HCT116 (cell line): ENCODE data around the gene TMEM181. TPM values are rescaled to one million over a fixed set of nuclear protein-coding genes. Genes with fewer than 3 reads are reported as not detected.

Experiments used
- CEBPB ChIP-seq: IDR thresholded peaks from 2 replicates; pipeline ENCODE4 v1.6.1; 2012; ENCODE audit warnings: low read depth
- ELF1 ChIP-seq: IDR thresholded peaks from 2 replicates; pipeline ENCODE4 v1.6.1; 2012; ENCODE audit warnings: low read depth, borderline replicate concordance
- JUND ChIP-seq: IDR thresholded peaks from 2 replicates; pipeline ENCODE4 v1.6.1; 2012
- POLR2A ChIP-seq: IDR thresholded peaks from 2 replicates; pipeline ENCODE4 v1.7.0; 2011; ENCODE audit warnings: borderline replicate concordance; ENCODE audit not compliant: insufficient read depth, insufficient read length; ENCODE audit errors: extremely low read depth
- POLR2AphosphoS5 ChIP-seq: IDR thresholded peaks from 2 replicates; pipeline ENCODE4 v1.6.1; 2011; ENCODE audit warnings: mild to moderate bottlenecking, low read depth, low read length, moderate library complexity
- RAD21 ChIP-seq: IDR thresholded peaks from 2 replicates; pipeline ENCODE4 v1.6.1; 2012; ENCODE audit warnings: low read depth, mild to moderate bottlenecking
- SIN3A ChIP-seq: IDR thresholded peaks from 2 replicates; pipeline ENCODE4 v1.6.1; 2012; ENCODE audit warnings: low read depth
- SP1 ChIP-seq: IDR thresholded peaks from 2 replicates; pipeline ENCODE4 v1.6.1; 2012; ENCODE audit warnings: low read depth
- SRF ChIP-seq: IDR thresholded peaks from 2 replicates; pipeline ENCODE4 v1.6.1; 2012; ENCODE audit warnings: low read depth
- TCF7L2 ChIP-seq: IDR thresholded peaks from 2 replicates; pipeline ENCODE4 v1.7.0; 2011; ENCODE audit warnings: borderline replicate concordance, inconsistent platforms; ENCODE audit not compliant: insufficient read depth, insufficient read length; ENCODE audit errors: extremely low read depth
- YY1 ChIP-seq: IDR thresholded peaks from 2 replicates; pipeline ENCODE4 v1.6.1; 2011; ENCODE audit warnings: low read length, low read depth, moderate library complexity, mild to moderate bottlenecking; ENCODE audit not compliant: insufficient replicate concordance; ENCODE audit errors: extremely low read depth
- ZNF274 ChIP-seq: fragments of 200-500 bp; sonication (Bioruptor generic); IDR thresholded peaks from 2 replicates; pipeline ENCODE4 v1.6.1; 2014; ENCODE audit warnings: mild to moderate bottlenecking, low read depth, low read length, inconsistent platforms
- total RNA-seq: library from RNA; stranded (reverse); gene quantifications from one replicate; pipeline ENCODE4 v1.2.1, GENCODE V29; 2021; ENCODE audit not compliant: unreplicated experiment
- TF ChIP-seq, protein P1 (sequence below), 3 experiments: fragments of 200-600 bp in 1 of 3; sonication (generic) in 1 of 3; IDR thresholded peaks in 2 of 3; conservative IDR thresholded peaks in 1 of 3; 2 replicates each; pipeline ENCODE4 v1.5.1; 2012 to 2017; ENCODE audit warnings: low read depth in 2 of 3, low read length in 2 of 3, antibody characterized with exemption in 1 of 3, borderline replicate concordance in 1 of 3, control low read depth in 1 of 3, mild to moderate bottlenecking in 1 of 3, mixed read lengths in 1 of 3, mixed run types in 1 of 3, moderate library complexity in 1 of 3; ENCODE audit not compliant: insufficient read depth in 1 of 3
- TF ChIP-seq, protein P2 (sequence below): IDR thresholded peaks from 2 replicates; pipeline ENCODE4 v1.6.1; 2012

TMEM181 gene
- total RNA-seq, 1 experiment from 2014 or later = 34.4 TPM

DNA sequence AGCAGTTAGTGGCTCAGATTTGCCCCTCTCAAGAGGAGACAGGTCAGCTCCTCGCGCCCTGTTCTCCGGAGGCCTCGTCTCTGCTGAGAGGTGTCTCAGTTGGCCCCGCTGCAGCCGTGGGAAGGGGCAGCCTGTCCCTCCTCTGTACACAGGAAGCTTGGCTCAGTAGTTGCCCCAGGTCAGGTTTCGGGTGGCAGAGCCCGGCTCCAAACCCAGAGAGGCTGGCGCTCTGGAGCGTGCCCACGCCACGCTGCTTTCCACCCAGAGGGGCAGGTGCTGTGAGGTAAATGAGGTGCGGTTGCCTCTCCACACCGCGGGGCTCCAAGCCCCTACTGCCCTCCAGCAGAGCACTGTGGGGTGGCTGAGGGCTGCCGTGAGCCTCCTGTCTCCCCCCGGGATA, 68.7 kb downstream of the TMEM181 start (continued):
- TF ChIP-seq, protein P1, sequence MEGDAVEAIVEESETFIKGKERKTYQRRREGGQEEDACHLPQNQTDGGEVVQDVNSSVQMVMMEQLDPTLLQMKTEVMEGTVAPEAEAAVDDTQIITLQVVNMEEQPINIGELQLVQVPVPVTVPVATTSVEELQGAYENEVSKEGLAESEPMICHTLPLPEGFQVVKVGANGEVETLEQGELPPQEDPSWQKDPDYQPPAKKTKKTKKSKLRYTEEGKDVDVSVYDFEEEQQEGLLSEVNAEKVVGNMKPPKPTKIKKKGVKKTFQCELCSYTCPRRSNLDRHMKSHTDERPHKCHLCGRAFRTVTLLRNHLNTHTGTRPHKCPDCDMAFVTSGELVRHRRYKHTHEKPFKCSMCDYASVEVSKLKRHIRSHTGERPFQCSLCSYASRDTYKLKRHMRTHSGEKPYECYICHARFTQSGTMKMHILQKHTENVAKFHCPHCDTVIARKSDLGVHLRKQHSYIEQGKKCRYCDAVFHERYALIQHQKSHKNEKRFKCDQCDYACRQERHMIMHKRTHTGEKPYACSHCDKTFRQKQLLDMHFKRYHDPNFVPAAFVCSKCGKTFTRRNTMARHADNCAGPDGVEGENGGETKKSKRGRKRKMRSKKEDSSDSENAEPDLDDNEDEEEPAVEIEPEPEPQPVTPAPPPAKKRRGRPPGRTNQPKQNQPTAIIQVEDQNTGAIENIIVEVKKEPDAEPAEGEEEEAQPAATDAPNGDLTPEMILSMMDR (IDR thresholded peaks at IDR 0.05 in 2 of 3, conservative IDR thresholded peaks at IDR 0.05 in 1 of 3; ENCODE audit: borderline replicate concordance in 1 of 3, insufficient read depth in 1 of 3, low read depth in 2 of 3, low read length in 2 of 3) = no peak
- TF ChIP-seq SP1 (no peak), POLR2AphosphoS5 (no peak), ELF1 (no peak), CEBPB (no peak), SIN3A (no peak), JUND (no peak), TCF7L2 (no peak), YY1 (no peak), POLR2A (no peak), RAD21 (no peak), SRF (no peak), ZNF274 (no peak)
- TF ChIP-seq, protein P2, sequence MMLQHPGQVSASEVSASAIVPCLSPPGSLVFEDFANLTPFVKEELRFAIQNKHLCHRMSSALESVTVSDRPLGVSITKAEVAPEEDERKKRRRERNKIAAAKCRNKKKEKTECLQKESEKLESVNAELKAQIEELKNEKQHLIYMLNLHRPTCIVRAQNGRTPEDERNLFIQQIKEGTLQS = no peak
